GM10248 (cell line): Measurements from ENCODE around the gene OR6Q1.
"Not testable (repeated sequence)": the region's sequence is repeated elsewhere in the genome, so short reads cannot be mapped to it uniquely, and the experiment has no call there.

ENCODE experiments used
- CTCF ChIA-PET: fragments of 300-600 bp; sonication (Branson Sonifier 250); formaldehyde crosslinking; extraction: SDS; loops from one replicate; lab custom pipeline; 2021; ENCODE audit warnings: antibody characterized with exemption; lab: Yijun Ruan, JAX
- POLR2A ChIA-PET: fragments of 350-650 bp; sonication (Branson Sonifier 250); formaldehyde crosslinking; extraction: SDS; loops from one replicate; lab custom pipeline; 2020; ENCODE audit warnings: antibody characterized with exemption; lab: Yijun Ruan, JAX
- DNase-seq: peaks from one replicate; pipeline ENCODE4 v3.0.0; 2012; ENCODE audit errors: extremely low spot score
- CTCF ChIP-seq: IDR thresholded peaks from 2 replicates; pipeline ENCODE4 v1.5.1; 2012; ENCODE audit warnings: mild to moderate bottlenecking, low read depth; ENCODE audit errors: extremely low read depth, missing control alignments, control extremely low read depth

Gene OR6Q1

GRCh38 chr11:58030653-58031052 lies at the start of gene OR6Q1:
Gene OR6Q1 (plus strand): TSS chr11:58030953. CDS start chr11:58030953, 0 bp downstream.
- DNase-seq: no peak
- POLR2A ChIA-PET: no interaction called here
- CTCF ChIA-PET: no interaction called here
- no peak for TF ChIP-seq CTCF

- no peak for TF ChIP-seq CTCF
- no peak for DNase-seq
- CTCF ChIA-PET: no interaction called here
- POLR2A ChIA-PET: no interaction called here
Observed at GRCh38 chr11:57981536-57981935, 49.2 kb upstream of the OR6Q1 start.

- DNase-seq: no peak
- ChIA-PET CTCF (no interaction called here), POLR2A (no interaction called here)
- no peak for TF ChIP-seq CTCF
Observed at GRCh38 chr11:57982776-57983175, 48.0 kb upstream of the OR6Q1 start.

GRCh38 chr11:57983191-57983590 lies 47.6 kb upstream of the OR6Q1 start:
- ChIA-PET CTCF (no interaction called here), POLR2A (no interaction called here)
- TF ChIP-seq CTCF: no peak

GRCh38 chr11:57999523-57999922 lies 31.2 kb upstream of the OR6Q1 start:
- CTCF ChIA-PET, POLR2A ChIA-PET, DNase-seq: not testable (repeated sequence)

More at GRCh38 chr11:57983191-57983590, 47.6 kb upstream of the OR6Q1 start:
- DNase-seq: no peak

GRCh38 chr11:58000021-58000420 lies 30.7 kb upstream of the OR6Q1 start:
- CTCF ChIA-PET, POLR2A ChIA-PET, DNase-seq: not testable (repeated sequence)

GRCh38 chr11:58000699-58001098 lies 30.1 kb upstream of the OR6Q1 start:
- POLR2A ChIA-PET: no interaction called here
- CTCF ChIA-PET: no interaction called here

More at GRCh38 chr11:58000699-58001098, 30.1 kb upstream of the OR6Q1 start:
- no peak for DNase-seq
- no peak for TF ChIP-seq CTCF
